HG03175 (cell line): ENCODE measurements around the gene MVB12A.

Source experiments
- ATAC-seq: cut with Tn5 transposase; IDR thresholded peaks from one replicate; pipeline ENCODE4 v1.9.1; 2021; ENCODE audit warnings: mild to moderate bottlenecking, moderate library complexity; ENCODE audit not compliant: unreplicated experiment

Gene MVB12A

GRCh38 chr19:17469481-17470067 lies 49.7 kb downstream of the MVB12A start:
- peak; percentile 60 for ATAC-seq

- ATAC-seq: peak; percentile 76
Observed at GRCh38 chr19:17470068-17470841, 50.4 kb downstream of the MVB12A start, which contains the start of gene SLC27A1. SLC27A1 (plus strand) TSS chr19:17470524; CDS start chr19:17470541, 17 bp downstream.

GRCh38 chr19:17471410-17472125 lies 51.7 kb downstream of the MVB12A start:
- ATAC-seq: no peak

- ATAC-seq: no peak
Observed at GRCh38 chr19:17473041-17473440, 53.2 kb downstream of the MVB12A start.
